CD4-positive, alpha-beta T cell treated with Interleukin-4 for 4 hours (primary cell): ENCODE measurements around the gene RP9.

Source experiments
- DNase-seq: peaks from one replicate; pipeline ENCODE4 v3.0.0-alpha.2; 2020

Gene RP9, protein sequence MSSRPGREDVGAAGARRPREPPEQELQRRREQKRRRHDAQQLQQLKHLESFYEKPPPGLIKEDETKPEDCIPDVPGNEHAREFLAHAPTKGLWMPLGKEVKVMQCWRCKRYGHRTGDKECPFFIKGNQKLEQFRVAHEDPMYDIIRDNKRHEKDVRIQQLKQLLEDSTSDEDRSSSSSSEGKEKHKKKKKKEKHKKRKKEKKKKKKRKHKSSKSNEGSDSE

DNA sequence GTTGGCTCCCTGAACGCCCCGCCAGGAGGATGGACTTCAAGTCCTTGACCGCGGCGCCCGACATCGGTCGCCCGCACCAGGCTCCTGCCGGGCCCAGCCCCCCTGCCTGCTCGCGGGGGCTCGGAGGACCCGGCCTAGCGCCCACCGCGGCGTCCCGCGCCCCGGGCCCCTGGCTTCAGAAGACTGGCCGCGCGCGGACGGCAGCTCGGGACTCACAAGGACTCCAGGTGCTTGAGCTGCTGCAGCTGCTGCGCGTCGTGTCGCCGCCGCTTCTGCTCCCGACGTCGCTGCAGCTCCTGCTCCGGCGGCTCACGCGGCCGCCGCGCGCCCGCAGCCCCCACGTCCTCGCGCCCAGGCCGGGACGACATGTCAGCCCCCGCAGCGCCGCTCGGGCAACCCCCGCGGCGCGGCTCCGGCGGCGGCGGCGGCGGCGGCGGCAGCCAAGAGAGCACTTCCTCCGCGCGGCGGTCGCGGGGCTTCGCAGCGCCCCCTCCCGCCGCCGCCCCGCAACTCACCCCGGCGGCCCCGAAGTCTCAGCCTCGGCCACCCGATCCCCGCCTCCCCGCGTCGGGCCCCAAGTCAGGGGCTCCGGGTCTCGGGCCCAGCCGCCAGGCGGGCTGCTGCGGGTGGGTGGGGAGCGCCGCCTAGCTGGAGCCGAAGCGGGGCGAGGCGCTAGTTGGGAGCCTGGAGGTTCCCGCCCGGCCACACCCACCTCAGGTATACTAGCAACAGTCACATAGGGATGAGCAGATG lies at the start of gene RP9:
RP9 (minus strand) TSS at position 400 of the 753 bp plus-strand sequence; CDS start at position 368, 32 bp downstream.
- peak; percentile 70 for DNase-seq

DNA sequence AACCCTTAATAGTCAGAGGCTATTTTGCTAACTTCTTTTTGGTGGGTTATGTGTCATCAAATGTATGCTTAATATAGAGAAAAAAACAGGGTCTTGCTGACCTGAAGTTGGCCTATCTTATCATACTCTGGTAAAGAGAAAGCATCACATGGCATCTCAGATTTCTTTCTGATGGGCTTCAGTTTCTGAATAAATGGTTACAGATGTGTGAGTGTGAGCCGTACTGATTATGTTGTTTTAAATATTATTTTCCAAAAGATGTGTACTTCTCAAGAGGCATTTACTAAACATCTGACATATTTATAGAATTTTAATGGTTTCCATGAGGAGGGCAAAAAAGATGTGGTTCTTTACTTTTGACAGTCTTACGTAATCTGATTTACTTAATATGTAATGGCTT lies 48.6 kb upstream of the RP9 start:
- DNase-seq = no peak

DNA sequence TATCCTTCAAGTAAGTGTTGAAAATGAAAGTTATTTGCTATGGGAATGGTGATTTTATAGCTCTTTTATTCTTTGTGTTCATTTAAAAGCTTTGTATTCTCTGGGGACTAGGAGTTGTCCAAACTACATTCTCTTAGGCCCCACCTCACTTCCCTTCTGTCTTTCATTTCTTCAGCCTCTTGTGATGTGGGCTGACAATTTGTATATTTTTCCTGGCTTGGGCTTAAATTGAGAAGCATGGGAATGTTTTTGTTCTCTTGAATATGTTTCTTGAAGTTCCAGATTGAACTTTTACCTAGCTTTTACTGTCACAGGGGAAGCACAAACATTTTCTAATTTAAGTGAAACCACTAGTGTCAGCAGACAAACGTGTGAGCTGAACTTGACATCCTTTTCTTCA lies 48.1 kb upstream of the RP9 start:
- DNase-seq = no peak

DNA sequence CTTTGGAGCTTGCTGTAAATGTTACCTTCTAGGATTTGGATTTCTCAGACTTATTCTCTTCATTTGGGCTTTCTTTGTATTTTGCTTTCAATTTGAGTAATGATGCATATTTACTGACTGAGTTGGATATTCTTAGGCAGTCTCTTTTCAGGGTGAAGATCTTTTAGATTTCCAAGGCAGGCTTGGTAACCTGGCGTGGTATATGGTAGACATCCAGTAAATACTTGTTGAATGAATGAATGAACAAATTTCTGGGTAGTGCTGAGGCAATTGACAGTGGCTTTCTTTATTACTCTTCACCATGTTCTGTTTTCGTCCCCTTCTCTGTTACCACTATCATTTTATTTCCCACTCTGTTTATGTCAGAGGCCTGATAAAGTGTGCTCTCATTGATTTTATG lies 47.2 kb upstream of the RP9 start:
- DNase-seq = no peak

- DNase-seq = no peak
These were observed 46.6 kb upstream of the RP9 start for GRCh38 chr7:33155811-33156210.

DNA sequence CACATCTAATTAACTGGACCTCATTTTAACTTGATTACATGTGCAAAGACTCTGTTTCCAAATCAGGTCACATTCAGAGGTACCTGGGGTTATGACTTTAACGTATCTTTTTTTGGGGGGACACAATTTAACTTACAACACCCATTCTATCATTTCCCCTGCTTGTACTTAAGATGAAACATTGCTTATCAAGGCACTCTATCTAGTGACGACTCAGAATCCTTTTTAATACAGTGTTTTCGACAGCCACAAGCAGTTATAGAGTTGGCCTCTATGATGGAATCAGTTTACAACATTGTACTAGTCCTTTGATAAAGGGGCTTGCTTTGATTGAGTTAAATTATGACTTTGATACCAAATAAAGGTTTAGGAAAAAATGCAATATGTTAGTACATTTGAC lies 42.9 kb upstream of the RP9 start:
- DNase-seq = no peak

DNA sequence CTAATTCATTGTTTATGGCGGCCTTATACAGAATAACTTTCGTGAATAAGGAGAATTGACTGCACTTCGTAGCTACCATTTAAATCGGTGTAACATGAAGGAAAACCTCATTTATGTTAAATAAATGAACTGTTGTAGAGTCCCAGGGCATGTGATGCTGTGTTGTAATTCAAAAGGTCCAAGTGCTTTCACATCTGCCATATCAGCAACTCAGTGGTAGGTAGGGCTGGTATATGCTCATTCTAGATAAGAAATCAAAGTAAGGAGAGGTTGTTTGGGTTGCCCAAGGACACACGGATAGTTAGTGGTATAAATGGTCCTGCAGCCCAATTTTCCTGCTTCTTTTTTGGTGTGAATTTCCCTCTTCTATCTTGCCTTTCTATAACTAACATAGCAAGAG lies 36.0 kb upstream of the RP9 start:
- DNase-seq = no peak

- no peak for DNase-seq
These were observed 35.0 kb upstream of the RP9 start for GRCh38 chr7:33143996-33144718.

- no peak for DNase-seq
These were observed 33.4 kb upstream of the RP9 start for GRCh38 chr7:33142585-33142984.

- DNase-seq = no peak
These were observed 27.9 kb upstream of the RP9 start for GRCh38 chr7:33137103-33137502.

GRCh38 chr7:33130184-33130583 lies 21.0 kb upstream of the RP9 start:
- peak; percentile 20 for DNase-seq

- no peak for DNase-seq
These were observed 20.6 kb upstream of the RP9 start for GRCh38 chr7:33129806-33130153.

GRCh38 chr7:33128990-33129805 lies 20.0 kb upstream of the RP9 start, which contains the start of gene BBS9:
BBS9 (plus strand) TSS chr7:33129564; CDS start chr7:33146253, 16,689 bp downstream.
- peak; percentile 90 for DNase-seq

- DNase-seq = no peak
These were observed 19.4 kb upstream of the RP9 start for GRCh38 chr7:33128631-33128989.

DNA sequence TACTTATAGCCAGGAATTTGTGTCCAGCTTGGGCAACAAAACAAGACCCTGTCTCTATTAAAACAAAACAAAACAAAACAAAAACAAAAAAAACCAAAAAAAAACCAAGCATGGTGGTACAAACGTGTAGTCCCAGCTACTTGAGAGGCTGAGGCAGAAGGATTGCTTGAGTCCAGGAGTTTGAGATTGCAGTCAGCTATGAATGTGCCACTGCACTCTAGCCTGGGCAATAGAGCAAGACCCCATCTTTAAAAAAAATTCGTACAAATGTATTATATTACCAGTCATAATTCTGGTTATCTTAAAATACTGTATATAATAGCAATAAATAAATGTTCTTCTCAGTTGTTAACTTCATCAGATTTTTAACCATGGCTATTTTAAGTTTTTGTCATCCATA lies 17.9 kb upstream of the RP9 start:
- no peak for DNase-seq

- DNase-seq = no peak
These were observed 9.2 kb upstream of the RP9 start for GRCh38 chr7:33118383-33118782.

DNA sequence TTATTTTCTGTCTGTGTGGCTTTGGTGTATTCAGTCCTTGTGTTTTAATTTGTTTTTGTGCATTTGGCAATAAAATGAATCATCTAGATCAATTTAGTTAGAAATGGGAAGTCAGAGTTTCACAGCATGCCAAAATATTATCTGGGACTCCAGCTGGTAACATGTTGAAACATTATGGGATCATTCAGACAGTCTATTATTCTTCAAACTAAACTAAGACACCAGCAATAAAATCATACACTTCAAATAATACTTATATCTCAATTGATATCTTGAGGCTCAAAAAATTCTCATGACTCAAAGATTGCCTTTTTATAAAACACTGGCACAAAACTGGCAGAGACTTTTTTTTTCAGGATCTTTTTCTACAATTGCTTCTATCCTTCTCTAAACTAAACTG lies 5.8 kb upstream of the RP9 start:
- no peak for DNase-seq

- no peak for DNase-seq
These were observed 2.4 kb upstream of the RP9 start for GRCh38 chr7:33111614-33112013.

- DNase-seq = no peak
These were observed 594 bp upstream of the RP9 start for GRCh38 chr7:33109758-33110238.

GRCh38 chr7:33108554-33109004 lies 625 bp downstream of the RP9 start:
- peak; percentile 11 for DNase-seq

DNA sequence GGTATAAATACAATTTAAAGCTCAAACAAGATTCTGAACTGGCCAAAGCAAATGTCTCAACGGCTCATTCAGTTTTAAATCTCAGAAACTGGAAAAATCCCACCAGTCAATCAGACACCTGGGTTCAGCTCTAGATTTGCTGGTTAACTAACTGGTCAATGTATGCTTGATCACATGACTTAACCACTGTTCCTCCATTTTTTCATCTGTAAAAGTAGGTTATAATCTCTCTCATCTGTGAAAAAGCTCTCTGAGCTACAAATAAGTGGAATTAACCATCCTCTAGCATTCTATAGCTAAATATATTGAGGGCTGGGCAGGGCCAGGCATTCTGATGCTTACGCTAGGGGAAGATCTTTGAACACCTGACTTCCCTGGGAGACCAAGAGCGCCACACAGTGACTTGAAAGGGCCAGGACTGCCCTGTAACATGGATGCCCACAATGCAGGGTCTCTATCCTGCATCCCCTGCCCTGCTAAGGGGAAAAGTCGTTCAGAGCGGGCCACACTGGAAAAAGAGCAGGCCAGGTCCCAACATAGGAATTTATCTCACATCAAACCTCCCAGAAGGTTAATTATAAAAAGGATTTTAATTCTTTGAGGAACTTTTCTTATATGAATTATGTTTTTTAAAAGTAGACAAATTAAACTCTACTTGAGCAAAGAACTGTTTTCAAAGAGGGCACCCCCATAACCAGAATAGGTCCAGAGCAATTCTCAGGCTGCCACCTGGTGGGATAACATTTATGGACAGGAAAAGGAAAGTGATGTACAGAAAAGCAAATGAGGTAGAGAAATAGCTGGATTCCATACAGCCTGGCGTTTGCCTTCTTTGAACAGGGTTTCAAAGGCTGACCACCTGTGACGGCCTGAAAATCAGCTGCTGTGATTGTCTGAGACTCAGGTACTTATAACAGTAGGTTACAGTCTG lies 1.8 kb downstream of the RP9 start:
- peak; percentile 71 for DNase-seq

DNA sequence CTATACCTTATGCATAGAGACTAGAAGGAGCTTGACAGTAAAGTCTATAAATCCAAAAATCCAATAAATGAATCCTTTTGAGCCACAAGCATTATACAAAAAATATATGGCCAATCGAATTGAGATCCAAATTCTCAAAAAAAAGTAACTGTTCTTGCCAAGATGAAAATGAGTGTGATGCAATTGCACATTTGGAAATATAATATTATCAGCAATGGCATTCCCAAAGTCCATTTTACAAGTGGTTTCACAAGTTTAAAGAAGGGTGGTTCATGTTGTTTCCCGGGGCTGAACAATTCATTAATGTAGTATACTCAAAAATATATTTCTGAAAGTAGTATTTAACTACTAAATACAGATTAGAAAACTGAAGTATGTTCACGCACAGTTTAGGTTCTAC lies 7.3 kb downstream of the RP9 start:
- DNase-seq = no peak
